Sigmoid colon (tissue), 3 donors: ENCODE results near the gene FAM78B.

Experiments used
- CTCF ChIP-seq, 4 experiments: fragments of 450-650 bp in 3 of 4; fragments of 200-600 bp in 1 of 4; IDR thresholded peaks; one replicate each; pipeline ENCODE4 v1.5.1; 2016 to 2019; ENCODE audit warnings: antibody characterized with exemption in 4 of 4, mild to moderate bottlenecking in 3 of 4, moderate library complexity in 2 of 4
- POLR2A ChIP-seq, 2 donors: fragments of 450-650 bp; IDR thresholded peaks; one replicate each; pipeline ENCODE4 v1.6.1; 2016; ENCODE audit warnings: antibody characterized with exemption in 2 of 2, mild to moderate bottlenecking in 2 of 2, moderate library complexity in 2 of 2

- TF ChIP-seq CTCF (IDR thresholded peaks at IDR 0.05) (no peak), POLR2A (IDR thresholded peaks at IDR 0.05) (no peak)
Observed at GRCh38 chr1:166169182-166169581, 2.4 kb upstream of the FAM78B start.
